GM23248 (cell line): ENCODE measurements around the gene TENM3. TPM values are rescaled to one million over a fixed set of nuclear protein-coding genes. Genes with fewer than 3 reads are reported as not detected.

Experiments
- DNase-seq: peaks from one replicate; pipeline ENCODE4 v3.0.0-alpha.2; 2015
- H2AFZ ChIP-seq: fragments of 200-600 bp; sonication (generic); 2 replicates; pipeline ENCODE4 v1.6.1; 2016; ENCODE audit warnings: antibody characterized with exemption
- H3F3A ChIP-seq: fragments of 200-600 bp; sonication (generic); 2 replicates; pipeline ENCODE4 v1.6.1; 2016; ENCODE audit warnings: mild to moderate bottlenecking, antibody characterized with exemption, mixed run types; ENCODE audit not compliant: insufficient read depth
- H3K27ac ChIP-seq: fragments of 200-600 bp; sonication (generic); 2 replicates; pipeline ENCODE4 v1.5.1; 2016; ENCODE audit warnings: mild to moderate bottlenecking
- H3K27me3 ChIP-seq: fragments of 200-600 bp; sonication (generic); replicated peaks from 2 replicates; pipeline ENCODE4 v1.6.1; 2016; ENCODE audit warnings: mild to moderate bottlenecking; ENCODE audit not compliant: insufficient read depth
- H3K36me3 ChIP-seq: fragments of 200-600 bp; sonication (generic); 2 replicates; pipeline ENCODE4 v1.6.1; 2016; ENCODE audit warnings: low read depth, mild to moderate bottlenecking
- H3K4me1 ChIP-seq: fragments of 200-600 bp; sonication (generic); 2 replicates; pipeline ENCODE4 v1.6.1; 2016; ENCODE audit warnings: mild to moderate bottlenecking; ENCODE audit not compliant: insufficient read depth
- H3K4me2 ChIP-seq: fragments of 200-600 bp; sonication (generic); one replicate; pipeline ENCODE4 v1.6.1; 2016; ENCODE audit warnings: mild to moderate bottlenecking; ENCODE audit not compliant: unreplicated experiment
- H3K4me3 ChIP-seq: fragments of 200-600 bp; sonication (generic); 2 replicates; pipeline ENCODE4 v1.5.1; 2016; ENCODE audit warnings: mild to moderate bottlenecking
- H3K79me2 ChIP-seq: fragments of 200-600 bp; sonication (generic); 2 replicates; pipeline ENCODE4 v1.6.1; 2016; ENCODE audit warnings: mild to moderate bottlenecking; ENCODE audit not compliant: insufficient read depth
- H3K9ac ChIP-seq: fragments of 200-600 bp; sonication (generic); 2 replicates; pipeline ENCODE4 v1.6.1; 2016; ENCODE audit warnings: mild to moderate bottlenecking
- H3K9me2 ChIP-seq: fragments of 200-600 bp; sonication (generic); 2 replicates; pipeline ENCODE4 v1.6.1; 2016; ENCODE audit warnings: mixed run types, mild to moderate bottlenecking, moderate library complexity; ENCODE audit not compliant: insufficient read depth
- H3K9me3 ChIP-seq: fragments of 200-600 bp; sonication (generic); one replicate; pipeline ENCODE4 v1.6.1; 2017; ENCODE audit warnings: low read depth
- H4K20me1 ChIP-seq: fragments of 200-600 bp; sonication (generic); 2 replicates; pipeline ENCODE4 v1.6.0; 2016; ENCODE audit not compliant: insufficient read depth
- EZH2 ChIP-seq: fragments of 200-600 bp; sonication (generic); IDR thresholded peaks from 2 replicates; pipeline ENCODE4 v1.6.1; 2018; ENCODE audit warnings: antibody characterized with exemption, mild to moderate bottlenecking; ENCODE audit not compliant: insufficient read depth, poor library complexity, severe bottlenecking
- EZH2phosphoT487 ChIP-seq: fragments of 200-600 bp; sonication (generic); IDR thresholded peaks from 2 replicates; pipeline ENCODE4 v1.6.1; 2018; ENCODE audit warnings: antibody characterized with exemption, moderate library complexity, mild to moderate bottlenecking, low read depth; ENCODE audit not compliant: insufficient read depth
- WGBS, 2 experiments: methylation state at CpG; one replicate each; pipeline ENCODE4 v1.1.6; 2015 to 2017; ENCODE audit warnings: low lambda C conversion rate in 2 of 2, low coverage in 1 of 2; ENCODE audit errors: missing lambda C conversion rate in 2 of 2; 5-methylcytosine and 5-hydroxymethylcytosine counted together
- in situ Hi-C: fragments of 300-500 bp; cut with MboI; formaldehyde crosslinking; loops from 2 replicates; pipeline ENCODE4 v1.15.0; 2020
- polyA plus RNA-seq: library from polyadenylated mRNA; unstranded; fragments of >200 nt; fragmentation: Nextera tagmentation; extraction: Ambion mirVana; gene quantifications from 2 replicates; pipeline ENCODE4 v1.2.1, GENCODE V29; 2016
- total RNA-seq: library from RNA; depleted of rRNA; stranded (reverse); fragments of >200 nt; shearing (Covaris generic); gene quantifications from 2 replicates; pipeline ENCODE4 v1.2.3, GENCODE V29; 2014

TENM3 gene
- total and polyA plus RNA-seq, 2 experiments from 2014 or later: 0.83 to 8.1 TPM

- no peaks in the 10 kb centered on the region for H4K20me1 ChIP-seq
These were observed 313.4 kb downstream of the TENM3 start for GRCh38 chr4:182556580-182556979.

GRCh38 chr4:182560358-182560757 lies 317.2 kb downstream of the TENM3 start:
- Histone ChIP-seq H4K20me1 (no peaks in the 10 kb centered on the region), H3K4me3 (no peak overlapping the region), H2AFZ (no peak overlapping the region), H3K4me1 (no peaks in the 10 kb centered on the region), H3K27me3 (no peaks in the 10 kb centered on the region), H3K27ac (no peak overlapping the region), H3K4me2 (no peak overlapping the region), H3K79me2 (no peaks in the 10 kb centered on the region), H3K9ac (no peak overlapping the region), H3K36me3 (no peaks in the 10 kb centered on the region), H3K9me3 (no peaks in the 10 kb centered on the region), H3F3A (no peaks in the 10 kb centered on the region), H3K9me2 (no peaks in the 10 kb centered on the region)
- 38 to 42% methylated on average over 4 of the region's 4 CpGs for WGBS, 2 experiments
- no peak for TF ChIP-seq EZH2phosphoT487
- no peak for TF ChIP-seq EZH2
- DNase-seq: no peak
- in situ Hi-C loops: no loop called here

More at GRCh38 chr4:182556580-182556979, 313.4 kb downstream of the TENM3 start:
- no peaks in the 10 kb centered on the region for H3K9me2 ChIP-seq
- no peaks in the 10 kb centered on the region for H3K36me3 ChIP-seq
- H2AFZ ChIP-seq: no peak overlapping the region
- no peaks in the 10 kb centered on the region for H3K9me3 ChIP-seq
- no peaks in the 10 kb centered on the region for H3K27me3 ChIP-seq
- no peak for TF ChIP-seq EZH2
- TF ChIP-seq EZH2phosphoT487: no peak
- 32 to 39% methylated on average over 3 of the region's 3 CpGs for WGBS, 2 experiments
- no peak overlapping the region for H3K27ac ChIP-seq
- no peaks in the 10 kb centered on the region for H3F3A ChIP-seq
- no peak overlapping the region for H3K4me3 ChIP-seq
- DNase-seq: no peak
- no peak overlapping the region for H3K4me2 ChIP-seq
- no peaks in the 10 kb centered on the region for H3K79me2 ChIP-seq
- in situ Hi-C loops: no loop called here
- H3K4me1 ChIP-seq: no peaks in the 10 kb centered on the region
- no peak overlapping the region for H3K9ac ChIP-seq

GRCh38 chr4:182562350-182562749 lies 319.1 kb downstream of the TENM3 start:
- no peak overlapping the region for H3K4me3 ChIP-seq
- H3K27me3 ChIP-seq: no peaks in the 10 kb centered on the region
- DNase-seq: no peak
- H2AFZ ChIP-seq: no peak overlapping the region
- H3K4me1 ChIP-seq: no peaks in the 10 kb centered on the region
- H3F3A ChIP-seq: no peaks in the 10 kb centered on the region
- no peaks in the 10 kb centered on the region for H3K36me3 ChIP-seq
- no peaks in the 10 kb centered on the region for H3K79me2 ChIP-seq
- H3K27ac ChIP-seq: no peak overlapping the region
- 36 to 54% methylated on average over 3 of the region's 3 CpGs for WGBS, 2 experiments
- TF ChIP-seq EZH2 (no peak), EZH2phosphoT487 (no peak)
- H3K4me2 ChIP-seq: no peak overlapping the region
- in situ Hi-C loops: no loop called here
- no peaks in the 10 kb centered on the region for H4K20me1 ChIP-seq
- H3K9me2 ChIP-seq: no peaks in the 10 kb centered on the region
- H3K9me3 ChIP-seq: no peaks in the 10 kb centered on the region
- no peak overlapping the region for H3K9ac ChIP-seq

GRCh38 chr4:182564724-182565369 lies 321.6 kb downstream of the TENM3 start:
- H3K4me2 ChIP-seq: no peak overlapping the region
- in situ Hi-C loops: no loop called here
- no peaks in the 10 kb centered on the region for H3K9me3 ChIP-seq
- no peaks in the 10 kb centered on the region for H3K36me3 ChIP-seq
- DNase-seq: no peak
- H3K9ac ChIP-seq: no peak overlapping the region
- no peaks in the 10 kb centered on the region for H3K4me1 ChIP-seq
- 45 to 49% methylated on average over 4 of the region's 4 CpGs for WGBS, 2 experiments
- no peaks in the 10 kb centered on the region for H4K20me1 ChIP-seq
- no peaks in the 10 kb centered on the region for H3K27me3 ChIP-seq
- H3K4me3 ChIP-seq: no peak overlapping the region
- no peaks in the 10 kb centered on the region for H3K79me2 ChIP-seq
- TF ChIP-seq EZH2 (no peak), EZH2phosphoT487 (no peak)
- H3K27ac ChIP-seq: no peak overlapping the region
- H2AFZ ChIP-seq: no peak overlapping the region
- H3F3A ChIP-seq: no peaks in the 10 kb centered on the region
- no peaks in the 10 kb centered on the region for H3K9me2 ChIP-seq

GRCh38 chr4:182567119-182567518 lies 323.9 kb downstream of the TENM3 start:
- no peaks in the 10 kb centered on the region for H3K9me3 ChIP-seq
- no peak for DNase-seq
- H3K4me2 ChIP-seq: no peak overlapping the region
- no peak overlapping the region for H3K4me3 ChIP-seq
- H3K9ac ChIP-seq: no peak overlapping the region
- WGBS, 2 experiments: 47 to 51% methylated on average over 6 of the region's 6 CpGs
- no peaks in the 10 kb centered on the region for H3K4me1 ChIP-seq
- H3K79me2 ChIP-seq: no peaks in the 10 kb centered on the region
- TF ChIP-seq EZH2phosphoT487 (no peak), EZH2 (no peak)
- H3K27ac ChIP-seq: no peak overlapping the region
- H3K27me3 ChIP-seq: no peaks in the 10 kb centered on the region
- H3F3A ChIP-seq: no peaks in the 10 kb centered on the region
- H3K9me2 ChIP-seq: no peaks in the 10 kb centered on the region
- H3K36me3 ChIP-seq: no peaks in the 10 kb centered on the region
- H2AFZ ChIP-seq: no peak overlapping the region
- H4K20me1 ChIP-seq: no peaks in the 10 kb centered on the region
- in situ Hi-C loops: no loop called here
